HepG2 (cell line): Measurements from ENCODE around the gene TBC1D16. TPM values are rescaled to one million over a fixed set of nuclear protein-coding genes. Genes with fewer than 3 reads are reported as not detected.

ENCODE experiments used
- ATAC-seq: fragments of 200-7000 bp; cut with Tn5 transposase; 3 replicates; pipeline ENCODE4 v1.9.1; 2020; ENCODE audit warnings: mild to moderate bottlenecking, moderate library complexity
- BruUV-seq: library from RNA; stranded (reverse); fragments of 400-500 nt; replicated peaks from 2 replicates; lab custom pipeline; 2021; lab: Mats Ljungman, UMichigan
- CTCF ChIA-PET: fragments of 300-600 bp; formaldehyde crosslinking; extraction: SDS; loops from one replicate; lab custom pipeline; 2021; ENCODE audit warnings: low total read pairs, inconsistent platforms, low intra/inter-chr PET ratio; lab: Yijun Ruan, JAX
- POLR2A ChIA-PET: fragments of 350-600 bp; sonication (Branson Sonifier 250); formaldehyde crosslinking; loops from one replicate; lab custom pipeline; 2020; ENCODE audit warnings: antibody characterized with exemption, inconsistent platforms; lab: Yijun Ruan, JAX
- DNase-seq: peaks from one replicate; pipeline ENCODE4 v3.0.0-alpha.2; 2015; ENCODE audit warnings: low spot score
- FAIRE-seq: peaks from 3 replicates; lab custom pipeline; 2011; peaks lifted over from hg19 to GRCh38; lab: Jason Lieb, UNC
- H2AFZ ChIP-seq: one replicate; pipeline ENCODE4 v1.6.1; 2011; ENCODE audit warnings: low read length, inconsistent platforms
- H3K27ac ChIP-seq: fragments of 300-600 bp; 3 replicates; pipeline ENCODE4 v1.8.0; 2011; ENCODE audit warnings: mixed run types, mild to moderate bottlenecking, mixed read lengths, low read length, inconsistent platforms; ENCODE audit not compliant: insufficient read depth; ENCODE audit errors: extremely low read length
- H3K27me3 ChIP-seq, 2 experiments: fragments of 200-600 bp in 1 of 2; 2 replicates in 1 of 2; 3 replicates in 1 of 2; pipeline versions ENCODE4 v1.6.0 to v1.8.0; 2011; ENCODE audit warnings: low read length in 2 of 2, mild to moderate bottlenecking in 2 of 2, moderate library complexity in 2 of 2, inconsistent platforms in 1 of 2; ENCODE audit not compliant: insufficient read depth in 2 of 2, control insufficient read depth in 1 of 2
- H3K36me3 ChIP-seq, 2 experiments: fragments of 200-600 bp in 1 of 2; replicated peaks in 1 of 2; 2 replicates in 1 of 2; 3 replicates in 1 of 2; pipeline versions ENCODE4 v1.5.1 to v1.8.0; 2011; ENCODE audit warnings: low read length in 2 of 2, inconsistent platforms in 1 of 2; ENCODE audit not compliant: insufficient read depth in 2 of 2, control insufficient read depth in 1 of 2
- H3K4me1 ChIP-seq: 2 replicates; pipeline ENCODE4 v1.5.1; 2012; ENCODE audit warnings: low read length, inconsistent platforms; ENCODE audit not compliant: insufficient read depth
- H3K4me2 ChIP-seq: 2 replicates; pipeline ENCODE4 v1.6.0; 2011; ENCODE audit warnings: low read depth, low read length, inconsistent platforms
- H3K4me3 ChIP-seq, 3 experiments: fragments of 200-600 bp in 1 of 3; sonication (generic), shearing (Covaris generic) in 1 of 3; replicated peaks in 1 of 3; 2 replicates each; pipeline ENCODE4 v1.5.1; 2011 to 2016; ENCODE audit warnings: low read length in 3 of 3, inconsistent platforms in 2 of 3, low read depth in 2 of 3, mild to moderate bottlenecking in 2 of 3, control low read depth in 1 of 3, mixed read lengths in 1 of 3; ENCODE audit not compliant: insufficient read depth in 1 of 3
- H3K79me2 ChIP-seq: one replicate; pipeline ENCODE4 v1.6.1; 2011; ENCODE audit warnings: low read length, inconsistent platforms; ENCODE audit not compliant: insufficient read depth
- H3K9ac ChIP-seq: 2 replicates; pipeline ENCODE4 v1.6.0; 2011; ENCODE audit warnings: mild to moderate bottlenecking, low read depth, low read length, inconsistent platforms; ENCODE audit not compliant: insufficient read depth
- H3K9me3 ChIP-seq: 2 replicates; pipeline ENCODE4 v1.5.1; 2012; ENCODE audit warnings: mild to moderate bottlenecking, low read length
- H4K20me1 ChIP-seq: 2 replicates; pipeline ENCODE4 v1.6.0; 2011; ENCODE audit warnings: inconsistent platforms, mild to moderate bottlenecking, low read length, moderate library complexity; ENCODE audit not compliant: insufficient read depth
- EP300 ChIP-seq, 3 experiments: sonication (generic) in 1 of 3; formaldehyde crosslinking in 1 of 3; IDR thresholded peaks; 2 replicates each; pipeline versions ENCODE4 v1.5.1 to v1.6.1; 2011 to 2020; ENCODE audit warnings: low read depth in 2 of 3, low read length in 2 of 3, borderline replicate concordance in 1 of 3, improper control_type of control experiment in 1 of 3, mild to moderate bottlenecking in 1 of 3, missing genetic modification reagents in 1 of 3, moderate library complexity in 1 of 3
- SKI ChIP-seq: fragments of 450-650 bp; IDR thresholded peaks from one replicate; pipeline ENCODE4 v1.6.1; 2018; ENCODE audit warnings: mild to moderate bottlenecking; ENCODE audit not compliant: partially characterized antibody
- TFDP1 ChIP-seq: IDR thresholded peaks from 2 replicates; pipeline ENCODE4 v1.6.1; 2016; ENCODE audit warnings: missing compliant biosample characterization, missing genetic modification reagents, borderline replicate concordance
- ZFP1 ChIP-seq: IDR thresholded peaks from 2 replicates; pipeline ENCODE4 v1.6.1; 2016
- WGBS: methylation state at CpG from one replicate; pipeline ENCODE4 v1.1.6; 2017; ENCODE audit warnings: low lambda C conversion rate; 5-methylcytosine and 5-hydroxymethylcytosine counted together
- in situ Hi-C: cut with HindIII; loops from 2 replicates; pipeline ENCODE4 v1.10.0; 2017; ENCODE audit warnings: low pct_unique_long_range_greater_than_20kb; ENCODE audit not compliant: extremely low pct_ligation_motif_present
- intact Hi-C: fragments of 100-400 bp; cut with micrococcal nuclease; formaldehyde crosslinking; loops from one replicate; pipeline ENCODE4 v1.10.0; 2022; ENCODE audit not compliant: unreplicated experiment
- polyA plus RNA-seq, 8 experiments: library from polyadenylated mRNA; depleted of rRNA in 3 of 8; stranded (reverse) in 7 of 8; unstranded in 1 of 8; fragments of >200 nt; fragmentation: Illumina TruSeq in 4 of 8; extraction: Trizol in 4 of 8; gene quantifications; 2 replicates each; pipeline versions ENCODE4 v1.2.1 to v1.2.3, GENCODE V29; 2011 to 2016; ENCODE audit warnings: low read depth in 4 of 8, missing spikeins in 1 of 8, mixed read lengths in 1 of 8; ENCODE audit not compliant: insufficient read depth in 1 of 8
- total RNA-seq, 5 experiments: library from RNA; depleted of rRNA; stranded (reverse); fragments of >200 nt; fragmentation: Illumina TruSeq; extraction: Trizol; gene quantifications; 2 replicates each; pipeline ENCODE4 v1.2.3, GENCODE V29; 2016; ENCODE audit warnings: low read depth in 1 of 5
- TF ChIP-seq, protein P1 (sequence below): sonication (generic); formaldehyde crosslinking; conservative IDR thresholded peaks from 2 replicates; pipeline ENCODE4 v1.4.0; 2020; ENCODE audit warnings: mild to moderate bottlenecking, missing genetic modification reagents, moderate library complexity

The TBC1D16 gene
- total and polyA plus RNA-seq, 2 of the 13 experiments (the other 11 are each of a cell fraction or from before 2014, with no cell fraction given): 14.9 to 24.9 TPM

- no peaks in the 10 kb centered on the region; a peak in 1 of 5 replicates for H3K36me3 ChIP-seq
- H3K79me2 ChIP-seq: no peaks in the 10 kb centered on the region
- intact Hi-C loops (no loop called here), in situ Hi-C loops (no loop called here)
- H3K4me3 ChIP-seq: no peak overlapping the region
- no peak overlapping the region for H3K27ac ChIP-seq
- BruUV-seq: no TSS peak
- peaks cover 49% of the 10 kb centered on the region for H3K4me1 ChIP-seq
- no peak overlapping the region for H3K4me2 ChIP-seq
- DNase-seq (no peak), FAIRE-seq (no peak), ATAC-seq (no peak)
- H3K27me3 ChIP-seq: no peaks in the 10 kb centered on the region
- H3K9me3 ChIP-seq: no peaks in the 10 kb centered on the region
- ChIA-PET CTCF (no interaction called here), POLR2A (interaction anchor here (1.0 to 8.5 kb wide), 3 partner anchors 9 to 163 kb away, joined by 3 to 111 read pairs (median 3); partner anchors contain the start of genes CBX4 and GAA)
- H4K20me1 ChIP-seq: no peaks in the 10 kb centered on the region
- 0 out of 2 replicates have a peak, but pooled peaks have one; percentile 41 for TF ChIP-seq TFDP1 (CRISPR knock-in tag)
- no peak for TF ChIP-seq SKI
- no peak for TF ChIP-seq EP300 (IDR thresholded peaks at IDR 0.05; ENCODE audit: low read depth in 2 of 2, low read length in 2 of 2)
- TF ChIP-seq EP300 (CRISPR knock-in tag; IDR thresholded peaks at IDR 0.05; ENCODE audit: borderline replicate concordance): peak; percentile 26; the same call in 1 of the 2 replicates
- WGBS: 92% methylated on average over 26 of the region's 26 CpGs
- H2AFZ ChIP-seq: no peak overlapping the region
- no peak overlapping the region for H3K9ac ChIP-seq
Observed at GRCh38 chr17:80002070-80002641, 33.5 kb downstream of the TBC1D16 start.

GRCh38 chr17:80000981-80001775, 34.5 kb downstream of the TBC1D16 start:
- BruUV-seq: no TSS peak
- TF ChIP-seq, protein P1, sequence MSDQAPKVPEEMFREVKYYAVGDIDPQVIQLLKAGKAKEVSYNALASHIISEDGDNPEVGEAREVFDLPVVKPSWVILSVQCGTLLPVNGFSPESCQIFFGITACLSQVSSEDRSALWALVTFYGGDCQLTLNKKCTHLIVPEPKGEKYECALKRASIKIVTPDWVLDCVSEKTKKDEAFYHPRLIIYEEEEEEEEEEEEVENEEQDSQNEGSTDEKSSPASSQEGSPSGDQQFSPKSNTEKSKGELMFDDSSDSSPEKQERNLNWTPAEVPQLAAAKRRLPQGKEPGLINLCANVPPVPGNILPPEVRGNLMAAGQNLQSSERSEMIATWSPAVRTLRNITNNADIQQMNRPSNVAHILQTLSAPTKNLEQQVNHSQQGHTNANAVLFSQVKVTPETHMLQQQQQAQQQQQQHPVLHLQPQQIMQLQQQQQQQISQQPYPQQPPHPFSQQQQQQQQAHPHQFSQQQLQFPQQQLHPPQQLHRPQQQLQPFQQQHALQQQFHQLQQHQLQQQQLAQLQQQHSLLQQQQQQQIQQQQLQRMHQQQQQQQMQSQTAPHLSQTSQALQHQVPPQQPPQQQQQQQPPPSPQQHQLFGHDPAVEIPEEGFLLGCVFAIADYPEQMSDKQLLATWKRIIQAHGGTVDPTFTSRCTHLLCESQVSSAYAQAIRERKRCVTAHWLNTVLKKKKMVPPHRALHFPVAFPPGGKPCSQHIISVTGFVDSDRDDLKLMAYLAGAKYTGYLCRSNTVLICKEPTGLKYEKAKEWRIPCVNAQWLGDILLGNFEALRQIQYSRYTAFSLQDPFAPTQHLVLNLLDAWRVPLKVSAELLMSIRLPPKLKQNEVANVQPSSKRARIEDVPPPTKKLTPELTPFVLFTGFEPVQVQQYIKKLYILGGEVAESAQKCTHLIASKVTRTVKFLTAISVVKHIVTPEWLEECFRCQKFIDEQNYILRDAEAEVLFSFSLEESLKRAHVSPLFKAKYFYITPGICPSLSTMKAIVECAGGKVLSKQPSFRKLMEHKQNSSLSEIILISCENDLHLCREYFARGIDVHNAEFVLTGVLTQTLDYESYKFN: no peak
- no peak for TF ChIP-seq ZFP1 (CRISPR knock-in tag)

More at GRCh38 chr17:80000981-80001775, 34.5 kb downstream of the TBC1D16 start:
- H3K4me1 ChIP-seq: peaks cover 48% of the 10 kb centered on the region
- no peak for FAIRE-seq
- no peaks in the 10 kb centered on the region for H3K27me3 ChIP-seq
- H3K36me3 ChIP-seq: no peaks in the 10 kb centered on the region; a peak in 1 of 5 replicates
- no peaks in the 10 kb centered on the region for H3K79me2 ChIP-seq
- in situ Hi-C loops (no loop called here), intact Hi-C loops (no loop called here)
- DNase-seq: no peak
- no peak overlapping the region for H3K4me3 ChIP-seq
- ATAC-seq: no peak
- WGBS: 94% methylated on average over 20 of the region's 29 CpGs
- no peaks in the 10 kb centered on the region for H3K9me3 ChIP-seq
- H4K20me1 ChIP-seq: no peaks in the 10 kb centered on the region
- no peak overlapping the region for H3K27ac ChIP-seq
- H2AFZ ChIP-seq: no peak overlapping the region
- no peak overlapping the region for H3K4me2 ChIP-seq
- ChIA-PET POLR2A (interaction anchor here (0.7 to 8.5 kb wide), 2 partner anchors 8 to 220 kb away, joined by 3 to 111 read pairs; partner anchors contain the start of gene SLC26A11), CTCF (no interaction called here)
- no peak overlapping the region for H3K9ac ChIP-seq
